ENCODE measurements around the gene SLC2A5. TPM values are rescaled to one million over a fixed set of nuclear protein-coding genes. Genes with fewer than 3 reads are reported as not detected.
"Not testable (repeated sequence)": the region's sequence is repeated elsewhere in the genome, so short reads cannot be mapped to it uniquely, and the experiment has no call there.

The SLC2A5 gene
- total RNA-seq, 1 experiment from 2014 or later = not detected

- no peak for DNase-seq (ENCODE audit: low read depth)
These were observed 31.7 kb downstream of the SLC2A5 start for GRCh38 chr1:9037476-9038337.

GRCh38 chr1:9035226-9035625 is 34.2 kb downstream of the SLC2A5 start:
- DNase-seq (ENCODE audit: low read depth) = no peak

- no peak for DNase-seq (ENCODE audit: low read depth)
These were observed 36.1 kb downstream of the SLC2A5 start for GRCh38 chr1:9033363-9033762.

- no peak for DNase-seq (ENCODE audit: low read depth)
These were observed 37.8 kb downstream of the SLC2A5 start for GRCh38 chr1:9031484-9032259.

- not testable (repeated sequence) for DNase-seq (ENCODE audit: low read depth)
These were observed 38.4 kb downstream of the SLC2A5 start for GRCh38 chr1:9031077-9031476.

GRCh38 chr1:9028921-9029705 is 40.3 kb downstream of the SLC2A5 start:
- no peak for DNase-seq (ENCODE audit: low read depth)

- DNase-seq (ENCODE audit: low read depth) = no peak
These were observed 42.1 kb downstream of the SLC2A5 start for GRCh38 chr1:9027307-9027706.

- no peak for DNase-seq (ENCODE audit: low read depth)
These were observed 44.0 kb downstream of the SLC2A5 start for GRCh38 chr1:9025449-9025848.

GRCh38 chr1:9024837-9025236 is 44.6 kb downstream of the SLC2A5 start:
- DNase-seq (ENCODE audit: low read depth) = no peak

- DNase-seq (ENCODE audit: low read depth) = no peak
These were observed 46.7 kb downstream of the SLC2A5 start for GRCh38 chr1:9022773-9023172.

GRCh38 chr1:9022026-9022738 is 47.3 kb downstream of the SLC2A5 start:
- not testable (repeated sequence) for DNase-seq (ENCODE audit: low read depth)

GRCh38 chr1:9020305-9020704 is 49.1 kb downstream of the SLC2A5 start:
- DNase-seq (ENCODE audit: low read depth) = no peak

- no peak for DNase-seq (ENCODE audit: low read depth)
These were observed 49.5 kb downstream of the SLC2A5 start for GRCh38 chr1:9019896-9020295.

GRCh38 chr1:9018333-9018732 is 51.1 kb downstream of the SLC2A5 start:
- peak; percentile 24 for DNase-seq (ENCODE audit: low read depth)

- no peak for DNase-seq (ENCODE audit: low read depth)
These were observed 53.0 kb downstream of the SLC2A5 start for GRCh38 chr1:9016455-9016854.

GRCh38 chr1:9014475-9015375 is 54.7 kb downstream of the SLC2A5 start:
- no peak for DNase-seq (ENCODE audit: low read depth)

GRCh38 chr1:9013819-9014218 is 55.6 kb downstream of the SLC2A5 start:
- peak; percentile 25 for DNase-seq (ENCODE audit: low read depth)

GRCh38 chr1:9010781-9011323 is 58.6 kb downstream of the SLC2A5 start:
- DNase-seq (ENCODE audit: low read depth) = no peak

- DNase-seq (ENCODE audit: low read depth) = peak; percentile 69
These were observed 59.7 kb downstream of the SLC2A5 start for GRCh38 chr1:9009438-9010370.

Measured in Daoy (cell line).